22Rv1 (cell line): ENCODE results near the gene RNF43.

ENCODE experiments used
- CTCF ChIP-seq: fragments of 450-650 bp; IDR thresholded peaks from 2 replicates; pipeline ENCODE4 v1.5.1; 2017; ENCODE audit warnings: mild to moderate bottlenecking
- ZFX ChIP-seq: fragments of 450-650 bp; IDR thresholded peaks from 2 replicates; pipeline ENCODE4 v1.6.1; 2017; ENCODE audit warnings: antibody characterized with exemption, borderline replicate concordance

- TF ChIP-seq CTCF (no peak), ZFX (no peak)
Measured at GRCh38 chr17:58368860-58369213, 48.5 kb downstream of the RNF43 start.
